ENCODE data around the gene GMPPA. TPM values are rescaled to one million over a fixed set of nuclear protein-coding genes. Genes with fewer than 3 reads are reported as not detected.
A peak's percentile ranks its signal among the peaks of the same experiment; 100 is the strongest.

The GMPPA gene
- total and polyA plus RNA-seq, 9 donors, result 14.2 to 35.7 (median 23.7) TPM

DNA sequence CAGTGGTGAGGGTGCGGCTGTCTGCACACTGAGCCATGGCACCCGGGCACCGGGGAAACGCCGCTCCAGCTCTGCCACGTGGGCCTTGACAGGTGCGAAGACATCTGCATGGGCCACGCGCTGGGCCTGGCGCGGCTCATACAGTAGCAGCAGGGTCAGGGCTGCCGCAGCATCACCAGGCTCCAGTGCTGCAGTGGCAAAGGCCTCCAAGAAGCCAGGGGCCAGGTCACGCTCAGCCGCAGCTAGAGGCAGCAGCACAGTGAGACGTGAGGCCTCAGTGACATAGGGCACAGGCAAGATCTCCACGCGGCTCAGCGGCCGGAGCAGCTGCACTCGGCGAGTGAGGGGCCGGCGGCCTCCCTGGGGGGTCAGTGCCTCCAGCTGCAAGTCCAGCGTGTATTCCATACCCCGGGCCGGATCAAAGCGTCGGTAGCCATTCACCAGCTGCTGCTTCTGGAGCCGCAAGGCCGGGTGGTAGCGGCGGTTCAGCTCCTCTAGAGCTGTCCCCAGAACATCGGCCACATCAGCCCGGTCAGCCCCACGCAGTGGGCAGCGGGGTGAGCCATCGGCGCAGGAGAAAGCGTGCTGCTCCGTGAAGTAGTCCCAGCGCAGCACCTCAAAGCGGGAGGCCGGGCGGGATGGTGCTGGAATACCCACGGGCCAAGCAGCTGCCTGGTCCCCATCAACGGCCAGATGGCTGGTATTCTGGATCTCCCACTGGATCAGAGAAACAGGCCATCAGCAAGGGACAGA, 41.4 kb downstream of the GMPPA start:
- H3K27ac ChIP-seq, result no peak overlapping the region
- 85 to 92% (median 91%) methylated on average over 46 of the region's 46 CpGs for WGBS, 3 donors

DNA sequence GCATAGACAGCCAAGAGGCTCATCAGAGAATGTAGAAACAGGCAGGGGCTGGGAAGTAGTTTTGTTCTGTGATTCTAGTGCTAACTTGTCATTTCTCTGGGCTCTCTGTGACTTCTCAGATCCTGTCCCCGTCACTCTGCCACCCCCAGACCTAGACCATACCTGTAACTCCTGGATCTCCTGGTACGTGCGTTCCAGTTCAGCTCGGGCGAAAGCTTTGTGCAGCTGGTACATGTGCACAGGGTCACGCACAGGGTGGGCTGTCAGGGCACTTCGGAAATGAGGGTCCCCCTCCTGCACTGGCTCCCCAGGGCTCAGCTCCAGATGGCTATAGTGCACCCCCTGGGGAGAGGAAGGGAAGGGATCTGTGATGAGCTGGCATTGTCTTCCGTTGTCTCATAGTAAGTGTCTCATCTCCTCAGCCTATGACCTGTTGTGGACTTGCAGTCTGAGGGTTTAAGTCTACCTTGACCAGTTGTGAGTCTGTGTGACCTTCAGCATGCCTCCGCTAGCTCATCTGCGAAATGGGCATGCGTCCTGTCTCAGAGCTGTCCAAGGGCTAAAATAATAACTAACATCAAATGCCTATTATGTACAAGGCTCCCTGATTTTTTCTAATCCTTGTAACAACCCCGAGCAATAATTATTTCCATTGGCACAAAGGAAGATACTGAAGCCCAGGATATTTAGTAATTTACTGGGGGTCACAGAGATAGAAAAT, 42.3 kb downstream of the GMPPA start:
- WGBS, 3 donors, result 88 to 92% (median 89%) methylated on average over 12 of the region's 12 CpGs
- Histone ChIP-seq H3K36me3 (no peaks in the 10 kb centered on the region), H3K27me3 (no peaks in the 10 kb centered on the region), H3K27ac (peak overlapping the region in 1 of 2 donors; percentile 3), H3K9me3 (no peaks in the 10 kb centered on the region), H3K4me1 (ENCODE audit: insufficient read depth) (peaks cover 12% of the 10 kb centered on the region), H3K4me3 (no peak overlapping the region)
- DNase-seq, result no peak
- TF ChIP-seq, protein P1, sequence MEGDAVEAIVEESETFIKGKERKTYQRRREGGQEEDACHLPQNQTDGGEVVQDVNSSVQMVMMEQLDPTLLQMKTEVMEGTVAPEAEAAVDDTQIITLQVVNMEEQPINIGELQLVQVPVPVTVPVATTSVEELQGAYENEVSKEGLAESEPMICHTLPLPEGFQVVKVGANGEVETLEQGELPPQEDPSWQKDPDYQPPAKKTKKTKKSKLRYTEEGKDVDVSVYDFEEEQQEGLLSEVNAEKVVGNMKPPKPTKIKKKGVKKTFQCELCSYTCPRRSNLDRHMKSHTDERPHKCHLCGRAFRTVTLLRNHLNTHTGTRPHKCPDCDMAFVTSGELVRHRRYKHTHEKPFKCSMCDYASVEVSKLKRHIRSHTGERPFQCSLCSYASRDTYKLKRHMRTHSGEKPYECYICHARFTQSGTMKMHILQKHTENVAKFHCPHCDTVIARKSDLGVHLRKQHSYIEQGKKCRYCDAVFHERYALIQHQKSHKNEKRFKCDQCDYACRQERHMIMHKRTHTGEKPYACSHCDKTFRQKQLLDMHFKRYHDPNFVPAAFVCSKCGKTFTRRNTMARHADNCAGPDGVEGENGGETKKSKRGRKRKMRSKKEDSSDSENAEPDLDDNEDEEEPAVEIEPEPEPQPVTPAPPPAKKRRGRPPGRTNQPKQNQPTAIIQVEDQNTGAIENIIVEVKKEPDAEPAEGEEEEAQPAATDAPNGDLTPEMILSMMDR (IDR thresholded peaks at IDR 0.05), result no peak
- TF ChIP-seq POLR2A (IDR thresholded peaks at IDR 0.05) (no peak), EP300 (IDR thresholded peaks at IDR 0.05) (no peak)
- intact Hi-C loops (cut with DNase I), result loop anchor here in 2 of 4 donors (1.0 to 5.0 kb wide), 3 partner anchors 101 to 146 kb away; no protein-coding TSS in a partner anchor

More for the DNA sequence above, 41.4 kb downstream of the GMPPA start:
- no peak for TF ChIP-seq EP300 (IDR thresholded peaks at IDR 0.05)
- TF ChIP-seq, protein P1 (IDR thresholded peaks at IDR 0.05), result no peak
- DNase-seq, result peak in 2 of 5 donors; percentile 43 to 55
- Histone ChIP-seq H3K4me3 (no peak overlapping the region), H3K27me3 (no peaks in the 10 kb centered on the region), H3K9me3 (no peaks in the 10 kb centered on the region), H3K36me3 (no peaks in the 10 kb centered on the region), H3K4me1 (ENCODE audit: insufficient read depth) (peaks cover 12% of the 10 kb centered on the region)
- intact Hi-C loops (cut with DNase I), result loop anchor here in 3 of 4 donors (5.0 to 10.0 kb wide), 4 partner anchors 65 to 375 kb away; partner anchors contain the start of gene NHEJ1 (in 1 of the 3)

DNA sequence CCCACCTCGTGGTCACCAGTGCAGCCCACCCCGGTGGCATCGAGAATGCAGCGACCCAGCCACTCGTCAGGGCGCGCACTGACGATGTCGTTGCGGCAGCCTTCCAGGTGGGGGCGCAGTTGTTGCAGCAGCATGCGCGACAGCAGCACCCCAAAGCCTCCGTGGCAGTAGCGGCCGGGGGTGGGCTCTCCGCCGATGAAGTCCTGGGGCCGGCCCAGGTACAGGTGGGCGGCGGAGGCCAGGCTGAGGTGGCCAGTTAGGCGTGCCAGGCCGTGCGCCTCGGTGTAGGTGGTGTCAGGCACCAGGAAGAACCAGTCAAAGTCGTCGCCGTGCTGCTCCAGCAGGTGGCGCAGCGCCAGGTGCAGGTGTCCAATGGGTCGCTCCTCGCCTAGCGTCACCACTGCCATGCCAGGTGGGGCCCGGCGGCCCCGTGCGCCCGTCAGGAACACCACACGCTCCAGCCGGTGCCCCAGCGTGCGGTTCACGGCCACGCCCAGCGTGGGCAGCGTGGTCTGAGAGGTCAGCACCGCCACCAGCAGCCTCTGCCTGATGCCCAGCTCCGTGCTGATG, 43.0 kb downstream of the GMPPA start:
- Histone ChIP-seq H3K4me3 (no peak overlapping the region), H3K36me3 (no peaks in the 10 kb centered on the region), H3K4me1 (ENCODE audit: insufficient read depth) (peaks cover 12% of the 10 kb centered on the region), H3K9me3 (no peaks in the 10 kb centered on the region), H3K27me3 (no peaks in the 10 kb centered on the region), H3K27ac (peak overlapping the region; percentile 28 to 95)
- intact Hi-C loops (cut with DNase I), result loop anchor here (1.0 to 5.0 kb wide), 4 partner anchors 101 to 146 kb away; no protein-coding TSS in a partner anchor
- DNase-seq, result peak; percentile 72 to 87 (median 86)
- TF ChIP-seq, protein P1 (IDR thresholded peaks at IDR 0.05), result peak; percentile 91 to 98 (median 98)
- TF ChIP-seq EP300 (IDR thresholded peaks at IDR 0.05), result no peak
- TF ChIP-seq POLR2A (IDR thresholded peaks at IDR 0.05), result no peak
- 9 to 22% (median 14%) methylated on average over 37 to 48 of the region's 48 CpGs for WGBS, 3 donors

DNA sequence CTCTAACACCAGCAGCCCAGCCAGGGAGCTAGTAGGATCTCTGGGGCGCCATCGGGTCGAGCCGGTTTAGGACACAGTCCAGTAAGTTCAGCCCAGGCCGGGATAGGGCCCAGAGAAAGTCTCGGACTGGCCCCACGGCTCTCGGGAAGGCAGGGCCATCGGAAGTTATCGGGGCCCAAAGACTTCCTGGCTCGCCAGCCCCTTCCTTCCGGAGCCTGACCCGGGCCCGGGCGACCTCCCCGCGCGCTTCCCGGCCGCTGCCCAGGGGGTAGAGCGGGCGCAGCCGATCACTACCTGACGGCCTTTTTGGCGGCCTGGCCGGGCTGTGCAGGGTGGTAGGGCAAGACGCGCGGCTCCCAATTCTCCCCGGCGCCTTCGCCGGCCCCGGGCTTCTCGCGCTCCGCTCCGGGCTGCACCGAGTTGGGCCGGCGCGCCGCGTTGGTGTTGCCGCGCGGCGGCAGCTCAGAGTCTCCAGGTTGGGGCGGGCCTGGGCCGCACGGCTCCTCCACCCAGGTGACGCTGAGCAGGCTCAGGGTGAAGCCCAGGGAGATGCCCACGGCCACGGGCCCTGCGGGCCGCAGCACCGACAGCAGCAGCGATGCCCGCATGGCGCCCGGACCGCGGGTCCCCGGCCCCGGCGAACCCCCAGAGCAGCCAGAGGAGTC, 44.4 kb downstream of the GMPPA start:
- peak in 1 of 5 donors; percentile 67 for DNase-seq
- H3K4me1 ChIP-seq (ENCODE audit: insufficient read depth), result peaks cover 12% of the 10 kb centered on the region
- peak overlapping the region; percentile 88 to 95 for H3K27ac ChIP-seq
- H3K9me3 ChIP-seq, result no peaks in the 10 kb centered on the region
- H3K36me3 ChIP-seq, result no peaks in the 10 kb centered on the region
- intact Hi-C loops (cut with DNase I), result loop anchor here (2.0 to 5.0 kb wide), 3 partner anchors 99 to 144 kb away; no protein-coding TSS in a partner anchor
- H3K27me3 ChIP-seq, result no peaks in the 10 kb centered on the region
- WGBS, 3 donors, result 0 to 1% (median 0%) methylated on average over 40 to 66 of the region's 66 CpGs
- TF ChIP-seq EP300 (IDR thresholded peaks at IDR 0.05) (no peak), POLR2A (IDR thresholded peaks at IDR 0.05) (no peak)
- TF ChIP-seq, protein P1 (IDR thresholded peaks at IDR 0.05), result no peak
- H3K4me3 ChIP-seq, result peak overlapping the region; percentile 82
